K562 (cell line): Measurements from ENCODE around the gene HMGN3. TPM values are rescaled to one million over a fixed set of nuclear protein-coding genes. Genes with fewer than 3 reads are reported as not detected.

ENCODE experiments used
- ARID3B ChIP-seq: fragments of 250-450 bp; sonication (Bioruptor Pico); IDR thresholded peaks from 2 replicates; pipeline ENCODE4 v1.4.0; 2020; ENCODE audit warnings: borderline replicate concordance
- ASH1L ChIP-seq: fragments of 450-650 bp; IDR thresholded peaks from 2 replicates; pipeline ENCODE4 v1.6.1; 2018; ENCODE audit warnings: borderline replicate concordance, mild to moderate bottlenecking, low read depth; ENCODE audit not compliant: partially characterized antibody
- CREBBP ChIP-seq: IDR thresholded peaks from one replicate; pipeline ENCODE4 v1.6.1; 2012; ENCODE audit warnings: low read depth, mild to moderate bottlenecking, control low read depth, inconsistent platforms, low read length
- CTCFL ChIP-seq: IDR thresholded peaks from 2 replicates; pipeline ENCODE4 v1.6.1; 2011; ENCODE audit warnings: borderline replicate concordance, low read depth, mild to moderate bottlenecking, moderate library complexity, low read length; ENCODE audit not compliant: insufficient read depth, poor library complexity, severe bottlenecking
- ETV1 ChIP-seq: fragments of 450-650 bp; conservative IDR thresholded peaks from 2 replicates; pipeline ENCODE4 v1.6.1; 2016; ENCODE audit warnings: missing genetic modification characterization, control low read depth, low read depth, missing compliant biosample characterization
- GABPB1 ChIP-seq: sonication (generic); formaldehyde crosslinking; IDR thresholded peaks from 2 replicates; pipeline ENCODE4 v1.8.0; 2022; ENCODE audit warnings: mild to moderate bottlenecking, missing genetic modification reagents
- HMGN3 ChIP-seq: IDR thresholded peaks from 2 replicates; pipeline ENCODE4 v1.6.1; 2011; ENCODE audit warnings: borderline replicate concordance, low read depth, mild to moderate bottlenecking, mixed read lengths, low read length; ENCODE audit not compliant: insufficient read length; ENCODE audit errors: extremely low read depth
- KLF13 ChIP-seq: fragments of 450-650 bp; IDR thresholded peaks from 2 replicates; pipeline ENCODE4 v1.6.1; 2016; ENCODE audit warnings: missing genetic modification characterization, low read depth, mild to moderate bottlenecking, missing compliant biosample characterization, moderate library complexity, borderline replicate concordance
- MBD1 ChIP-seq: fragments of 250-450 bp; sonication (Bioruptor Pico); IDR thresholded peaks from 2 replicates; pipeline ENCODE4 v1.8.0; 2022; ENCODE audit warnings: inconsistent platforms
- NR2C2 ChIP-seq, 2 experiments: fragments of 200-800 bp in 1 of 2; sonication (Bioruptor generic) in 1 of 2; sonication (generic) in 1 of 2; formaldehyde crosslinking in 1 of 2; IDR thresholded peaks; 2 replicates each; pipeline versions ENCODE4 v1.6.1 to v1.8.0; 2016 to 2022; ENCODE audit warnings: mild to moderate bottlenecking in 1 of 2, missing compliant biosample characterization in 1 of 2, missing genetic modification characterization in 1 of 2, missing genetic modification reagents in 1 of 2
- SUPT5H ChIP-seq: fragments of 450-650 bp; IDR thresholded peaks from 2 replicates; pipeline ENCODE4 v1.6.1; 2016
- TAF1 ChIP-seq: IDR thresholded peaks from 2 replicates; pipeline ENCODE4 v1.6.1; 2011; ENCODE audit warnings: mild to moderate bottlenecking, low read length, moderate library complexity; ENCODE audit not compliant: insufficient read depth, control insufficient read depth, severe bottlenecking; ENCODE audit errors: extremely low read depth
- TEAD4 ChIP-seq, 2 experiments: sonication (generic) in 1 of 2; formaldehyde crosslinking in 1 of 2; IDR thresholded peaks; 2 replicates each; pipeline versions ENCODE4 v1.6.1 to v1.8.0; 2012 to 2022; ENCODE audit warnings: borderline replicate concordance in 1 of 2, inconsistent platforms in 1 of 2, low read length in 1 of 2, mild to moderate bottlenecking in 1 of 2, missing genetic modification reagents in 1 of 2
- ZBTB33 ChIP-seq: sonication (generic); formaldehyde crosslinking; IDR thresholded peaks from 2 replicates; pipeline ENCODE4 v1.8.1; 2023; ENCODE audit warnings: mild to moderate bottlenecking, missing genetic modification reagents
- polyA plus RNA-seq, 8 experiments: library from polyadenylated mRNA; depleted of rRNA in 4 of 8; stranded (reverse) in 5 of 8; unstranded in 3 of 8; fragments of >200 nt; fragmentation: Nextera tagmentation in 2 of 8; fragmentation: Illumina TruSeq in 1 of 8; extraction: Ambion mirVana in 2 of 8; extraction: Trizol in 1 of 8; gene quantifications; 2 replicates each; pipeline versions ENCODE4 v1.2.1 to v1.2.3, GENCODE V29; 2011 to 2014; ENCODE audit warnings: inconsistent platforms in 1 of 8, missing spikeins in 1 of 8
- total RNA-seq, 7 experiments: library from RNA; depleted of rRNA in 6 of 7; stranded (reverse); fragments of >200 nt in 6 of 7; fragmentation: Illumina TruSeq in 2 of 7; extraction: Trizol in 2 of 7; gene quantifications; 2 replicates each; pipeline versions ENCODE4 v1.2.1 to v1.2.3, GENCODE V29; 2011 to 2021; ENCODE audit warnings: low replicate concordance in 1 of 7

HMGN3 gene
- total and polyA plus RNA-seq, 9 of the 15 experiments (the other 6 are each of a cell fraction or from before 2014, with no cell fraction given) = 42.1 to 154 (median 88.1) TPM

GRCh38 chr6:79234150-79235022 is at the start of gene HMGN3 (continued):
- peak; percentile 6 for TF ChIP-seq CTCFL
- TF ChIP-seq MBD1 (CRISPR knock-in tag) = peak; percentile 52; the same call in 1 of the 2 replicates
- no peak for TF ChIP-seq ETV1 (tag)
- TF ChIP-seq KLF13 = peak; percentile 39; the same call in 1 of the 2 replicates
- peak; percentile 41; the same call in 1 of the 2 replicates for TF ChIP-seq GABPB1
- peak; percentile 61 for TF ChIP-seq HMGN3
- TF ChIP-seq TEAD4 (IDR thresholded peaks at IDR 0.05; ENCODE audit: low read length) = peak; percentile 46
- no peak for TF ChIP-seq TEAD4 (CRISPR knock-in tag; IDR thresholded peaks at IDR 0.05; ENCODE audit: borderline replicate concordance)
- TF ChIP-seq ZBTB33 (CRISPR knock-in tag) = peak; percentile 48; the same call in 1 of the 2 replicates
- no peak for TF ChIP-seq CREBBP
- peak; percentile 68 for TF ChIP-seq ASH1L
- TF ChIP-seq SUPT5H = peak; percentile 32; the same call in 1 of the 2 replicates
- TF ChIP-seq NR2C2 (CRISPR knock-in tag; IDR thresholded peaks at IDR 0.05) = no peak
- TF ChIP-seq NR2C2 (tag; IDR thresholded peaks at IDR 0.05) = peak; percentile 55
- TF ChIP-seq TAF1 = peak; percentile 15
- TF ChIP-seq ARID3B = no peak
